A549 (cell line): ENCODE measurements around the gene RAMP1. TPM values are rescaled to one million over a fixed set of nuclear protein-coding genes. Genes with fewer than 3 reads are reported as not detected.

Experiments used
- ATAC-seq, 2 experiments: fragments of 200-7000 bp in 1 of 2; fragments of >200 bp in 1 of 2; cut with Nextera tagmentation in 1 of 2; cut with Tn5 transposase in 1 of 2; 3 replicates each; pipeline versions ENCODE4 v1.8.0 to v1.9.1; 2018 to 2020; ENCODE audit warnings: mild to moderate bottlenecking in 1 of 2, moderate library complexity in 1 of 2
- CTCF ChIA-PET: fragments of 300-600 bp; sonication (Branson Sonifier 250); formaldehyde crosslinking; extraction: SDS; loops from one replicate; lab custom pipeline; 2021; ENCODE audit warnings: antibody characterized with exemption, inconsistent platforms; lab: Yijun Ruan, JAX
- POLR2A ChIA-PET: fragments of 350-600 bp; formaldehyde crosslinking; extraction: SDS; loops from one replicate; lab custom pipeline; 2021; ENCODE audit warnings: antibody characterized with exemption, inconsistent platforms; lab: Yijun Ruan, JAX
- DNase-seq, 2 experiments: peaks; one replicate each; pipeline versions ENCODE4 v3.0.0 to v3.0.0-alpha.2; 2011 to 2016; ENCODE audit warnings: low read depth in 1 of 2, low spot score in 1 of 2
- FAIRE-seq: peaks from 2 replicates; lab custom pipeline; 2011; peaks lifted over from hg19 to GRCh38; lab: Jason Lieb, UNC
- H3K27ac ChIP-seq, 2 experiments: fragments of >200 bp; sonication (Bioruptor Twin); formaldehyde crosslinking; 3 replicates each; pipeline ENCODE4 v1.5.1; 2016 to 2017
- H3K4me1 ChIP-seq: fragments of >200 bp; sonication (Bioruptor Twin); formaldehyde crosslinking; 3 replicates; pipeline ENCODE4 v1.6.1; 2016
- H3K4me2 ChIP-seq: fragments of >200 bp; sonication (Bioruptor Twin); formaldehyde crosslinking; 3 replicates; pipeline ENCODE4 v1.6.1; 2016
- H3K4me3 ChIP-seq: fragments of >200 bp; sonication (Bioruptor Twin); formaldehyde crosslinking; 3 replicates; pipeline ENCODE4 v1.5.1; 2016
- H3K9me3 ChIP-seq: fragments of >200 bp; sonication (Bioruptor Twin); formaldehyde crosslinking; 3 replicates; pipeline ENCODE4 v1.6.1; 2016
- ATOH8 ChIP-seq: fragments of 250-450 bp; sonication (Bioruptor Pico); IDR thresholded peaks from 2 replicates; pipeline ENCODE4 v1.5.0; 2020; ENCODE audit warnings: low read depth, mild to moderate bottlenecking, moderate library complexity
- BCL3 ChIP-seq: fragments of >200 bp; sonication (Bioruptor Twin); formaldehyde crosslinking; IDR thresholded peaks from 3 replicates; pipeline ENCODE4 v1.6.1; 2016
- BHLHE40 ChIP-seq: IDR thresholded peaks from 2 replicates; pipeline ENCODE4 v1.6.1; 2012; ENCODE audit warnings: low read depth, low read length, inconsistent platforms
- CBX8 ChIP-seq: fragments of 200-600 bp; sonication (generic); IDR thresholded peaks from 2 replicates; pipeline ENCODE4 v1.6.1; 2016
- E2F6 ChIP-seq: IDR thresholded peaks from 2 replicates; pipeline ENCODE4 v1.6.1; 2012; ENCODE audit warnings: low read depth, borderline replicate concordance
- FOXS1 ChIP-seq: fragments of 250-450 bp; sonication (Bioruptor Pico); IDR thresholded peaks from 2 replicates; pipeline ENCODE4 v1.5.0; 2020; ENCODE audit warnings: mild to moderate bottlenecking, moderate library complexity
- GATA3 ChIP-seq: IDR thresholded peaks from 2 replicates; pipeline ENCODE4 v1.6.1; 2012; ENCODE audit warnings: borderline replicate concordance
- HOXA7 ChIP-seq: fragments of 250-450 bp; sonication (Bioruptor Pico); IDR thresholded peaks from 2 replicates; pipeline ENCODE4 v1.5.0; 2020; ENCODE audit warnings: mild to moderate bottlenecking, moderate library complexity
- HOXB5 ChIP-seq: fragments of 250-450 bp; sonication (Bioruptor Pico); IDR thresholded peaks from 2 replicates; pipeline ENCODE4 v1.5.0; 2020; ENCODE audit warnings: mild to moderate bottlenecking, moderate library complexity
- JUN ChIP-seq, 2 experiments: fragments of >200 bp; sonication (Bioruptor Twin); formaldehyde crosslinking; IDR thresholded peaks; 2 replicates in 1 of 2; 3 replicates in 1 of 2; pipeline ENCODE4 v1.6.1; 2016 to 2017
- JUNB ChIP-seq: fragments of >200 bp; sonication (Bioruptor Twin); formaldehyde crosslinking; IDR thresholded peaks from 2 replicates; pipeline ENCODE4 v1.6.1; 2016
- KDM1A ChIP-seq: fragments of 200-600 bp; sonication (generic); IDR thresholded peaks from 2 replicates; pipeline ENCODE4 v1.6.1; 2016; ENCODE audit warnings: low read depth, mild to moderate bottlenecking
- MAFK ChIP-seq: fragments of 450-650 bp; IDR thresholded peaks from 2 replicates; pipeline ENCODE4 v1.6.1; 2014; ENCODE audit not compliant: partially characterized antibody
- MAZ ChIP-seq: fragments of 150-350 bp; IDR thresholded peaks from 2 replicates; pipeline ENCODE4 v1.6.1; 2014; ENCODE audit warnings: antibody characterized with exemption, low read depth, low read length, borderline replicate concordance
- MYC ChIP-seq: IDR thresholded peaks from 2 replicates; pipeline ENCODE4 v1.6.1; 2012; ENCODE audit warnings: mild to moderate bottlenecking, inconsistent platforms, low read length, improper control_type of control experiment, borderline replicate concordance
- PBX3 ChIP-seq: IDR thresholded peaks from 2 replicates; pipeline ENCODE4 v1.6.1; 2012
- POLR2A ChIP-seq: IDR thresholded peaks from 2 replicates; pipeline ENCODE4 v1.6.1; 2012; ENCODE audit warnings: mild to moderate bottlenecking, low read length
- RARB ChIP-seq: fragments of 250-450 bp; sonication (Bioruptor Pico); IDR thresholded peaks from 2 replicates; pipeline ENCODE4 v1.8.0; 2021; ENCODE audit warnings: mild to moderate bottlenecking, moderate library complexity
- RCOR1 ChIP-seq: fragments of 150-350 bp; IDR thresholded peaks from 2 replicates; pipeline ENCODE4 v1.6.1; 2014; ENCODE audit warnings: antibody characterized with exemption, low read length, low read depth
- RNF2 ChIP-seq: fragments of 200-600 bp; sonication (generic); IDR thresholded peaks from 2 replicates; pipeline ENCODE4 v1.6.1; 2016; ENCODE audit warnings: low read depth, mild to moderate bottlenecking, antibody characterized with exemption, moderate library complexity, borderline replicate concordance
- SMC3 ChIP-seq: fragments of >200 bp; sonication (Bioruptor Twin); formaldehyde crosslinking; IDR thresholded peaks from 3 replicates; pipeline ENCODE4 v1.6.1; 2018; ENCODE audit warnings: inconsistent platforms
- SREBF2 ChIP-seq: fragments of 450-650 bp; IDR thresholded peaks from 2 replicates; pipeline ENCODE4 v1.6.1; 2014; ENCODE audit warnings: mild to moderate bottlenecking, moderate library complexity
- USF2 ChIP-seq: fragments of 450-650 bp; IDR thresholded peaks from 2 replicates; pipeline ENCODE4 v1.6.1; 2014; ENCODE audit warnings: antibody characterized with exemption
- ZC3H11A ChIP-seq: fragments of 450-650 bp; IDR thresholded peaks from 2 replicates; pipeline ENCODE4 v1.6.1; 2014; ENCODE audit warnings: antibody characterized with exemption, mild to moderate bottlenecking
- ZSCAN20 ChIP-seq: fragments of 250-450 bp; sonication (Bioruptor Pico); IDR thresholded peaks from 2 replicates; pipeline ENCODE4 v1.8.0; 2022; ENCODE audit warnings: mild to moderate bottlenecking, moderate library complexity
- WGBS: methylation state at CpG from one replicate; pipeline ENCODE4 v1.1.6; 2017; ENCODE audit errors: missing lambda C conversion rate; 5-methylcytosine and 5-hydroxymethylcytosine counted together
- polyA plus RNA-seq, 4 experiments: library from polyadenylated mRNA; depleted of rRNA in 3 of 4; stranded (reverse); fragments of >200 nt; fragmentation: RNase III in 1 of 4; extraction: RNeasy Plus Mini Kit Qiagen cat#74134 plus additional on column Dnase treatment in 1 of 4; gene quantifications; 2 replicates in 3 of 4; 3 replicates in 1 of 4; pipeline ENCODE4 v1.2.3, GENCODE V29; 2011 to 2017

Gene RAMP1
- polyA plus RNA-seq, 2 of the 4 experiments (the other 2 are of a cell fraction): not detected

GRCh38 chr2:237919593-237919992, 60.2 kb downstream of the RAMP1 start:
- ChIA-PET POLR2A (no interaction called here), CTCF (interaction anchor here (1.2 kb wide), 1 partner anchor 30 kb away, joined by 5 read pairs; no protein-coding TSS in a partner anchor)
- 70% methylated on average over 6 of the region's 6 CpGs for WGBS
- H3K4me1 ChIP-seq: peaks cover 5% of the 10 kb centered on the region; the same call in 1 of the 3 replicates
- no peak for ATAC-seq
- no peak for FAIRE-seq
- no peaks in the 10 kb centered on the region for H3K9me3 ChIP-seq
- no peak overlapping the region for H3K4me2 ChIP-seq
- DNase-seq: no peak
- no peak for TF ChIP-seq USF2
- no peak for TF ChIP-seq BCL3
- no peak for TF ChIP-seq HOXA7
- no peak for TF ChIP-seq PBX3
- no peak for TF ChIP-seq KDM1A
- TF ChIP-seq RNF2: no peak
- TF ChIP-seq RCOR1: no peak
- no peak for TF ChIP-seq HOXB5 (CRISPR knock-in tag)
- TF ChIP-seq ATOH8 (CRISPR knock-in tag): no peak
- no peak for TF ChIP-seq MYC
- no peak for TF ChIP-seq RARB
- no peak for TF ChIP-seq ZC3H11A
- TF ChIP-seq FOXS1 (CRISPR knock-in tag): no peak
- no peak for TF ChIP-seq SMC3
- no peak for TF ChIP-seq MAZ
- TF ChIP-seq POLR2A: no peak
- TF ChIP-seq BHLHE40: no peak
- no peak for TF ChIP-seq JUNB
- no peak overlapping the region for H3K4me3 ChIP-seq
- no peak overlapping the region for H3K27ac ChIP-seq

GRCh38 chr2:237920673-237921072, 61.2 kb downstream of the RAMP1 start:
- no peak for ATAC-seq
- Histone ChIP-seq H3K9me3 (no peaks in the 10 kb centered on the region), H3K4me1 (peaks cover 5% of the 10 kb centered on the region; the same call in 1 of the 3 replicates)
- POLR2A ChIA-PET: no interaction called here
- CTCF ChIA-PET: interaction anchor here (0.7 to 1.2 kb wide), 2 partner anchors 31 to 49 kb away, joined by 3 to 5 read pairs; no protein-coding TSS in a partner anchor
- whole genome bisulfite sequencing: 63% methylated on average over 14 of the region's 14 CpGs
- TF ChIP-seq SREBF2: no peak
- no peak for TF ChIP-seq JUN (IDR thresholded peaks at IDR 0.05)
- no peak for TF ChIP-seq MAFK
- no peak for TF ChIP-seq CBX8
- no peak for TF ChIP-seq PBX3
- TF ChIP-seq ATOH8 (CRISPR knock-in tag): no peak
- TF ChIP-seq E2F6: no peak
- TF ChIP-seq ZSCAN20 (CRISPR knock-in tag): no peak
- TF ChIP-seq GATA3: no peak
- TF ChIP-seq, all 56 proteins: peak for 0
- DNase-seq (no peak), FAIRE-seq (no peak)
- Histone ChIP-seq H3K4me3 (no peak overlapping the region), H3K27ac (no peak overlapping the region), H3K4me2 (no peak overlapping the region)
